ENCODE data around the gene GPATCH2L.

GPATCH2L gene

DNA sequence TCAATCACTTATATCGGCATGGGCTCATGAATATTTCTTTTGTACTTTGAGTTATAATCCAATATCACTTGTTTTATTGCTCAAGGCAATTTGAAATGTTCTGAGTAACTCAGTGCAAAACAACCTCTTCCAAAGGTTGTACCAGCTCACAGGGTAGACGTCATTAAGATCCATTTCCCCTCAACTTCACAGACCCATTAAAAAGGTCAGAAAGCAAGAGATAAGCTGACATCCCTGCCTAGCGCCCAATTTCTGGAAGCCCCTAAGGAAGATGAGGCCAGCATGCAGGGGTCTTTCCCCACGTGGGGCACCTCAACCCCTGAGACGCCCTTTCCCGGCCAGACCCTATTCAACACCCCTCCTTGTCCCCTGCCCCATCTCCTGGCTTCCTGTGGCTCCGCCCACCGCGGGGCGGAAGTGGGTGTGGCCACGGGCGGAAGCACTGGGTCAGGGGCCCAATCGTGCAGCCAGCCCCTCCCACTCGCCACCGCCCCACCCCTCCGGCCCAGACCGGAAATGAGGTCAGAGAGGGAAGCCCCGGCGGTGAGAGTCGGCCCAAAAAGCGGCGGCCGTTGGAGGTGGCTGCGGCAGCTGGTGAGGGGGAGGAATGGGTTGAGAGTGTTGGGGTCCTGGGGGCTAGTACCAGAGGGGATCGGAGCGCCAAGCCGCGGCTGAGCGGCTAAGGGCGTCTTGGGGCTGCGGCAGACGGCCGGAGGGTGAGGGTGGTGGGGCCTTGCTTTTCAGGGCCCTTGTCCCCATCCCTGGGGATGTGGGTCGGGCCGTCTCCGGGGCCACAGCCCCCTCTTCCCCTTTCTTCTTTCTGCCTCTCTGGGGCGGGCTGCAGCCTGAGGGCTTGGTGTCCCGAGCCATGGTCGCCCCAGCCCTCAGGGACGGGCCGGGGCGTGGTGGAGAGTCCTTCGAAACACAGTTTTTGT is at the start of gene GPATCH2L:
Gene GPATCH2L, plus strand, starts transcription at position 525 of the 935 bp plus-strand sequence. CDS start 2,442 bp downstream, outside the sequence.
- Histone ChIP-seq H3K4me3 (ENCODE audit: low read length in 2 of 2) (peak within 1 kb of the TSS; percentile 91 to 94), H3K4me1 (ENCODE audit: control insufficient read depth, insufficient read depth, low read length) (peaks cover 16% of the 10 kb centered on the region), H3K9ac (ENCODE audit: low read length in 2 of 2) (peak within 1 kb of the TSS; percentile 95 to 96), H3K27me3 (ENCODE audit: control insufficient read depth in 1 of 2, insufficient read depth in 2 of 2, low read length in 2 of 2) (no peaks in the 10 kb centered on the region), H3K36me3 (ENCODE audit: control insufficient read depth in 2 of 2, insufficient read depth in 2 of 2, low read length in 2 of 2) (peaks cover 2 to 8% of the 10 kb centered on the region in 2 donors), H3K27ac (ENCODE audit: low read length) (peak within 1 kb of the TSS; percentile 69), H3K9me3 (ENCODE audit: control insufficient read depth in 2 of 2, low read length in 2 of 2) (no peaks in the 10 kb centered on the region)

- Histone ChIP-seq H3K4me1 (ENCODE audit: control insufficient read depth, insufficient read depth, low read length) (peaks cover 27% of the 10 kb centered on the region), H3K9ac (ENCODE audit: low read length in 2 of 2) (no peak overlapping the region), H3K9me3 (ENCODE audit: control insufficient read depth in 2 of 2, low read length in 2 of 2) (no peaks in the 10 kb centered on the region), H3K27ac (ENCODE audit: low read length) (no peak overlapping the region), H3K36me3 (ENCODE audit: control insufficient read depth in 2 of 2, insufficient read depth in 2 of 2, low read length in 2 of 2) (no peaks in the 10 kb centered on the region), H3K4me3 (ENCODE audit: low read length in 2 of 2) (no peak overlapping the region), H3K27me3 (ENCODE audit: control insufficient read depth in 1 of 2, insufficient read depth in 2 of 2, low read length in 2 of 2) (no peaks in the 10 kb centered on the region)
Observed at GRCh38 chr14:76104802-76105355, 46.8 kb upstream of the GPATCH2L start.

DNA sequence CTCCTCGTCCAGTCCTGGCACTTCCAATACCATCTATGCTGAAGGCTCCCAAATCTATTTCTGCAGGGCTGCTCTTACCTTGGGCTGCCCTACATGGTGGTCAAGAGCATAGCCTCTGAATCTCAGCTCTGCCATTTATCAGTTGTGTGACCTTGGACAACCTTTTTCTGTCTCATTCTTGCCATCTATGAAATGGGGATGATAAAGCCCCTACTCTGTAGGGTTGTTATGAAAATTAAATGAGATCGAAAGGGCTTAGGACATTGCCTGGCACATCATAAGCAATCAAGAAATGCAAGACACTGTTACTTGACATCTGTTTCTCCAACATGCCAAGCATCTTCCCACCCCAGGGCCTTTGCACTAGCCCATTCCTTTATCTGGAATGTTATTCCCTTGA is 45.5 kb upstream of the GPATCH2L start:
- no peak overlapping the region for H3K27ac ChIP-seq (ENCODE audit: low read length)
- H3K9me3 ChIP-seq (ENCODE audit: control insufficient read depth in 2 of 2, low read length in 2 of 2) = no peaks in the 10 kb centered on the region
- no peaks in the 10 kb centered on the region for H3K36me3 ChIP-seq (ENCODE audit: control insufficient read depth in 2 of 2, insufficient read depth in 2 of 2, low read length in 2 of 2)
- H3K4me1 ChIP-seq (ENCODE audit: control insufficient read depth, insufficient read depth, low read length) = peaks cover 17% of the 10 kb centered on the region
- no peak overlapping the region for H3K9ac ChIP-seq (ENCODE audit: low read length in 2 of 2)
- H3K27me3 ChIP-seq (ENCODE audit: control insufficient read depth in 1 of 2, insufficient read depth in 2 of 2, low read length in 2 of 2) = no peaks in the 10 kb centered on the region
- H3K4me3 ChIP-seq (ENCODE audit: low read length in 2 of 2) = no peak overlapping the region

GRCh38 chr14:76109087-76109880 is 42.4 kb upstream of the GPATCH2L start:
- Histone ChIP-seq H3K36me3 (ENCODE audit: control insufficient read depth in 2 of 2, insufficient read depth in 2 of 2, low read length in 2 of 2) (no peaks in the 10 kb centered on the region), H3K9me3 (ENCODE audit: control insufficient read depth in 2 of 2, low read length in 2 of 2) (no peaks in the 10 kb centered on the region), H3K9ac (ENCODE audit: low read length in 2 of 2) (no peak overlapping the region), H3K27ac (ENCODE audit: low read length) (no peak overlapping the region), H3K4me1 (ENCODE audit: control insufficient read depth, insufficient read depth, low read length) (no peaks in the 10 kb centered on the region), H3K27me3 (ENCODE audit: control insufficient read depth in 1 of 2, insufficient read depth in 2 of 2, low read length in 2 of 2) (peaks cover 0 to 1% of the 10 kb centered on the region in 2 donors), H3K4me3 (ENCODE audit: low read length in 2 of 2) (no peak overlapping the region)

GRCh38 chr14:76112889-76113624 is 38.7 kb upstream of the GPATCH2L start:
- Histone ChIP-seq H3K9me3 (ENCODE audit: control insufficient read depth in 2 of 2, low read length in 2 of 2) (no peaks in the 10 kb centered on the region), H3K27ac (ENCODE audit: low read length) (no peak overlapping the region), H3K9ac (ENCODE audit: low read length in 2 of 2) (no peak overlapping the region), H3K4me3 (ENCODE audit: low read length in 2 of 2) (no peak overlapping the region), H3K36me3 (ENCODE audit: control insufficient read depth in 2 of 2, insufficient read depth in 2 of 2, low read length in 2 of 2) (no peaks in the 10 kb centered on the region), H3K4me1 (ENCODE audit: control insufficient read depth, insufficient read depth, low read length) (peaks cover 3% of the 10 kb centered on the region), H3K27me3 (ENCODE audit: control insufficient read depth in 1 of 2, insufficient read depth in 2 of 2, low read length in 2 of 2) (peaks cover 0 to 3% of the 10 kb centered on the region in 2 donors)

- no peak overlapping the region for H3K27ac ChIP-seq (ENCODE audit: low read length)
- no peaks in the 10 kb centered on the region for H3K9me3 ChIP-seq (ENCODE audit: control insufficient read depth in 2 of 2, low read length in 2 of 2)
- no peak overlapping the region for H3K4me3 ChIP-seq (ENCODE audit: low read length in 2 of 2)
- peaks cover 0 to 3% of the 10 kb centered on the region in 2 donors for H3K27me3 ChIP-seq (ENCODE audit: control insufficient read depth in 1 of 2, insufficient read depth in 2 of 2, low read length in 2 of 2)
- H3K36me3 ChIP-seq (ENCODE audit: control insufficient read depth in 2 of 2, insufficient read depth in 2 of 2, low read length in 2 of 2) = no peaks in the 10 kb centered on the region
- H3K9ac ChIP-seq (ENCODE audit: low read length in 2 of 2) = no peak overlapping the region
- H3K4me1 ChIP-seq (ENCODE audit: control insufficient read depth, insufficient read depth, low read length) = peaks cover 3% of the 10 kb centered on the region
Observed at GRCh38 chr14:76113691-76114090, 38.0 kb upstream of the GPATCH2L start.

GRCh38 chr14:76115010-76115422 is 36.7 kb upstream of the GPATCH2L start:
- no peak overlapping the region for H3K9ac ChIP-seq (ENCODE audit: low read length in 2 of 2)
- no peak overlapping the region for H3K27ac ChIP-seq (ENCODE audit: low read length)
- peaks cover 0 to 3% of the 10 kb centered on the region in 2 donors for H3K27me3 ChIP-seq (ENCODE audit: control insufficient read depth in 1 of 2, insufficient read depth in 2 of 2, low read length in 2 of 2)
- H3K9me3 ChIP-seq (ENCODE audit: control insufficient read depth in 2 of 2, low read length in 2 of 2) = no peaks in the 10 kb centered on the region
- peaks cover 3% of the 10 kb centered on the region for H3K4me1 ChIP-seq (ENCODE audit: control insufficient read depth, insufficient read depth, low read length)
- H3K36me3 ChIP-seq (ENCODE audit: control insufficient read depth in 2 of 2, insufficient read depth in 2 of 2, low read length in 2 of 2) = no peaks in the 10 kb centered on the region
- no peak overlapping the region for H3K4me3 ChIP-seq (ENCODE audit: low read length in 2 of 2)

GRCh38 chr14:76117789-76118484 is 33.8 kb upstream of the GPATCH2L start:
- Histone ChIP-seq H3K27ac (ENCODE audit: low read length) (no peak overlapping the region), H3K4me3 (ENCODE audit: low read length in 2 of 2) (no peak overlapping the region), H3K36me3 (ENCODE audit: control insufficient read depth in 2 of 2, insufficient read depth in 2 of 2, low read length in 2 of 2) (no peaks in the 10 kb centered on the region), H3K9me3 (ENCODE audit: control insufficient read depth in 2 of 2, low read length in 2 of 2) (no peaks in the 10 kb centered on the region), H3K27me3 (ENCODE audit: control insufficient read depth in 1 of 2, insufficient read depth in 2 of 2, low read length in 2 of 2) (peaks cover 0 to 3% of the 10 kb centered on the region in 2 donors), H3K4me1 (ENCODE audit: control insufficient read depth, insufficient read depth, low read length) (peaks cover 3% of the 10 kb centered on the region), H3K9ac (ENCODE audit: low read length in 2 of 2) (no peak overlapping the region)

GRCh38 chr14:76118594-76118993 is 33.1 kb upstream of the GPATCH2L start:
- no peak overlapping the region for H3K9ac ChIP-seq (ENCODE audit: low read length in 2 of 2)
- peaks cover 0 to 3% of the 10 kb centered on the region in 2 donors for H3K27me3 ChIP-seq (ENCODE audit: control insufficient read depth in 1 of 2, insufficient read depth in 2 of 2, low read length in 2 of 2)
- no peak overlapping the region for H3K27ac ChIP-seq (ENCODE audit: low read length)
- H3K4me1 ChIP-seq (ENCODE audit: control insufficient read depth, insufficient read depth, low read length) = peaks cover 3% of the 10 kb centered on the region
- no peaks in the 10 kb centered on the region for H3K36me3 ChIP-seq (ENCODE audit: control insufficient read depth in 2 of 2, insufficient read depth in 2 of 2, low read length in 2 of 2)
- H3K9me3 ChIP-seq (ENCODE audit: control insufficient read depth in 2 of 2, low read length in 2 of 2) = no peaks in the 10 kb centered on the region
- H3K4me3 ChIP-seq (ENCODE audit: low read length in 2 of 2) = no peak overlapping the region
